ACC112 (cell line): ENCODE measurements around the gene AMN1.
A peak's percentile ranks its signal among the peaks of the same experiment; 100 is the strongest.

Experiments
- H2AFZ ChIP-seq: fragments of 200-600 bp; sonication (generic); one replicate; pipeline ENCODE4 v1.6.0; 2017; ENCODE audit warnings: antibody characterized with exemption, low read length; ENCODE audit not compliant: unreplicated experiment
- H3K27ac ChIP-seq: fragments of 200-600 bp; sonication (generic); 2 replicates; pipeline ENCODE4 v1.5.1; 2014; ENCODE audit warnings: low read depth, mild to moderate bottlenecking, antibody characterized with exemption, low read length, moderate library complexity
- H3K27me3 ChIP-seq: fragments of 200-600 bp; sonication (generic); 2 replicates; pipeline ENCODE4 v1.6.1; 2014; ENCODE audit warnings: mild to moderate bottlenecking, antibody characterized with exemption, low read length, moderate library complexity, mixed read lengths; ENCODE audit not compliant: insufficient read depth
- H3K36me3 ChIP-seq: fragments of 200-600 bp; sonication (generic); 2 replicates; pipeline ENCODE4 v1.6.1; 2016; ENCODE audit warnings: mild to moderate bottlenecking, antibody characterized with exemption, low read length, moderate library complexity, mixed read lengths; ENCODE audit not compliant: insufficient read depth
- H3K4me1 ChIP-seq: fragments of 200-600 bp; sonication (generic); one replicate; pipeline ENCODE4 v1.6.1; 2016; ENCODE audit warnings: low read length, mixed read lengths; ENCODE audit not compliant: insufficient read depth, unreplicated experiment, control insufficient read depth
- H3K4me3 ChIP-seq: fragments of 200-600 bp; sonication (generic); 2 replicates; pipeline ENCODE4 v1.5.1; 2014; ENCODE audit warnings: mild to moderate bottlenecking, low read depth, low read length
- H3K79me2 ChIP-seq: fragments of 200-600 bp; sonication (generic); one replicate; pipeline ENCODE4 v1.6.0; 2016; ENCODE audit warnings: low read length; ENCODE audit not compliant: control insufficient read depth, unreplicated experiment, insufficient read depth

AMN1 gene

GRCh38 chr12:31655792-31656191 is 73.0 kb downstream of the AMN1 start:
- Histone ChIP-seq H3K79me2 (no peaks in the 10 kb centered on the region), H3K4me1 (peaks cover 8% of the 10 kb centered on the region), H3K4me3 (no peak overlapping the region), H3K27ac (no peak overlapping the region), H3K36me3 (no peaks in the 10 kb centered on the region), H3K27me3 (no peaks in the 10 kb centered on the region), H2AFZ (no peak overlapping the region)

- Histone ChIP-seq H3K79me2 (no peaks in the 10 kb centered on the region), H3K27me3 (no peaks in the 10 kb centered on the region), H3K36me3 (no peaks in the 10 kb centered on the region), H2AFZ (no peak overlapping the region), H3K4me1 (peaks cover 8% of the 10 kb centered on the region), H3K27ac (no peak overlapping the region), H3K4me3 (no peak overlapping the region)
Observed at GRCh38 chr12:31655208-31655607, 73.6 kb downstream of the AMN1 start.

GRCh38 chr12:31651893-31652521 is 76.8 kb downstream of the AMN1 start:
- no peaks in the 10 kb centered on the region for H3K27me3 ChIP-seq
- H3K4me1 ChIP-seq: peaks cover 4% of the 10 kb centered on the region
- no peaks in the 10 kb centered on the region for H3K79me2 ChIP-seq
- H2AFZ ChIP-seq: peak overlapping the region; percentile 77
- H3K36me3 ChIP-seq: no peaks in the 10 kb centered on the region
- no peak overlapping the region for H3K27ac ChIP-seq
- no peak overlapping the region for H3K4me3 ChIP-seq

- Histone ChIP-seq H3K4me1 (peaks cover 4% of the 10 kb centered on the region), H3K27me3 (no peaks in the 10 kb centered on the region), H3K36me3 (no peaks in the 10 kb centered on the region), H3K27ac (no peak overlapping the region), H3K4me3 (no peak overlapping the region), H3K79me2 (no peaks in the 10 kb centered on the region), H2AFZ (peak overlapping the region; percentile 72)
Observed at GRCh38 chr12:31650918-31651317, 77.9 kb downstream of the AMN1 start.

- H3K27ac ChIP-seq: no peak overlapping the region
- H2AFZ ChIP-seq: no peak overlapping the region
- H3K4me3 ChIP-seq: no peak overlapping the region
- no peaks in the 10 kb centered on the region for H3K27me3 ChIP-seq
- no peaks in the 10 kb centered on the region for H3K36me3 ChIP-seq
- no peaks in the 10 kb centered on the region for H3K4me1 ChIP-seq
- H3K79me2 ChIP-seq: no peaks in the 10 kb centered on the region
Observed at GRCh38 chr12:31647086-31647491, 81.7 kb downstream of the AMN1 start.

GRCh38 chr12:31645924-31646323 is 82.9 kb downstream of the AMN1 start:
- H3K4me1 ChIP-seq: no peaks in the 10 kb centered on the region

GRCh38 chr12:31644536-31644935 is 84.3 kb downstream of the AMN1 start:
- Histone ChIP-seq H3K4me3 (no peak overlapping the region), H3K4me1 (no peaks in the 10 kb centered on the region), H3K27ac (no peak overlapping the region), H2AFZ (no peak overlapping the region), H3K36me3 (no peaks in the 10 kb centered on the region), H3K27me3 (no peaks in the 10 kb centered on the region), H3K79me2 (no peaks in the 10 kb centered on the region)

More at GRCh38 chr12:31645924-31646323, 82.9 kb downstream of the AMN1 start:
- no peaks in the 10 kb centered on the region for H3K79me2 ChIP-seq
- H3K27me3 ChIP-seq: no peaks in the 10 kb centered on the region
- H3K27ac ChIP-seq: no peak overlapping the region
- no peak overlapping the region for H3K4me3 ChIP-seq
- no peak overlapping the region for H2AFZ ChIP-seq
- no peaks in the 10 kb centered on the region for H3K36me3 ChIP-seq

- Histone ChIP-seq H3K4me3 (no peak overlapping the region), H2AFZ (no peak overlapping the region), H3K79me2 (no peaks in the 10 kb centered on the region)
Observed at GRCh38 chr12:31641509-31642090, 87.2 kb downstream of the AMN1 start.

GRCh38 chr12:31634620-31635019 is 94.2 kb downstream of the AMN1 start:
- H3K27me3 ChIP-seq: no peaks in the 10 kb centered on the region
- no peaks in the 10 kb centered on the region for H3K79me2 ChIP-seq
- no peaks in the 10 kb centered on the region for H3K4me1 ChIP-seq
- H3K27ac ChIP-seq: no peak overlapping the region
- no peaks in the 10 kb centered on the region for H3K36me3 ChIP-seq
- no peak overlapping the region for H3K4me3 ChIP-seq
- no peak overlapping the region for H2AFZ ChIP-seq

More at GRCh38 chr12:31641509-31642090, 87.2 kb downstream of the AMN1 start:
- no peaks in the 10 kb centered on the region for H3K27me3 ChIP-seq
- H3K36me3 ChIP-seq: no peaks in the 10 kb centered on the region
- no peaks in the 10 kb centered on the region for H3K4me1 ChIP-seq
- no peak overlapping the region for H3K27ac ChIP-seq

GRCh38 chr12:31633464-31633863 is 95.4 kb downstream of the AMN1 start:
- Histone ChIP-seq H3K36me3 (no peaks in the 10 kb centered on the region), H3K4me1 (no peaks in the 10 kb centered on the region)

GRCh38 chr12:31631809-31632208 is 97.0 kb downstream of the AMN1 start:
- no peak overlapping the region for H3K27ac ChIP-seq
- no peaks in the 10 kb centered on the region for H3K4me1 ChIP-seq
- H3K79me2 ChIP-seq: no peaks in the 10 kb centered on the region
- no peak overlapping the region for H2AFZ ChIP-seq
- no peaks in the 10 kb centered on the region for H3K27me3 ChIP-seq
- no peaks in the 10 kb centered on the region for H3K36me3 ChIP-seq
- H3K4me3 ChIP-seq: no peak overlapping the region

More at GRCh38 chr12:31633464-31633863, 95.4 kb downstream of the AMN1 start:
- Histone ChIP-seq H3K4me3 (no peak overlapping the region), H3K27me3 (no peaks in the 10 kb centered on the region), H3K79me2 (no peaks in the 10 kb centered on the region), H3K27ac (no peak overlapping the region), H2AFZ (no peak overlapping the region)
